HG03520 (cell line): ENCODE results near the gene OPCML.

Experiments used
- ATAC-seq: cut with Tn5 transposase; IDR thresholded peaks from one replicate; pipeline ENCODE4 v1.9.1; 2021; ENCODE audit warnings: mild to moderate bottlenecking, moderate library complexity; ENCODE audit not compliant: unreplicated experiment

OPCML gene

GRCh38 chr11:133541021-133541719 lies 8.9 kb upstream of the OPCML start:
- no peak for ATAC-seq

- ATAC-seq = no peak
These were observed 3.9 kb upstream of the OPCML start for GRCh38 chr11:133536198-133536597.

- no peak for ATAC-seq
These were observed 904 bp upstream of the OPCML start for GRCh38 chr11:133533205-133533604.

DNA sequence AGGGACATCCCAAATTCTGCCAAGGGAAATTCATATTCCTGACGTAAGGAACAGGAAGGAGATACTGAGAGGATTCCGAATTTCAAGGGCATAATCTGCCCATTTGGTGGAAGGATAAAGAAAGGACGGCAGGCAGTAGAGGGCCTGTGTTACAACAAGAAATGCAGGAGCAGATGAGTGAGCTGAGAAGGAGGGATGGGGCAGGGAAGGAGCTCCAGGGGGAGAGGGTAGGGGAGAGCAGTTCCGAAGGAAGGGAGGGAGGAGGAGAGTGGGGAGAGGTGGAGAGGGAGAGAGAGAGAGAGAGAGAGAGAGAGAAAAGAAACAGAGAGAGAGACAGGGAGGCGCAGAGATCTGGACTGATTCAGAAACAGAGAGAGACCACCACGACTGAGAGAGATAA lies 843 bp downstream of the OPCML start:
- ATAC-seq = no peak

DNA sequence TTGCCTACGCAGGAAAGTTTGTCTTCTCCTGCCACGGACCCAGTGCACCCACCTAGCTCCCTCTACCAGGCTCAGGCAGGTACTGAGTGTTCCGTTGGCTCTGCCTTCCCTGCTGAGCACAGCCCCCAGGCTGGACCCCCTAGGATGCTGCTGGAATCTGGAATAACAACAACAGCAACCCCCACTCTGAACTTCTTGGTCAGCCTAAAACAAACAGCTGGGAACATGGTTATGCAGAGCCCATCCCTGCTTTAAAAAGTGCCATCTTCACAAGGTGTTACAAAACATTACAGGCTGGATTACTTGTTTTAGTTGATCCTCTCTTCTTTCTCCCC lies 1.8 kb downstream of the OPCML start:
- no peak for ATAC-seq

DNA sequence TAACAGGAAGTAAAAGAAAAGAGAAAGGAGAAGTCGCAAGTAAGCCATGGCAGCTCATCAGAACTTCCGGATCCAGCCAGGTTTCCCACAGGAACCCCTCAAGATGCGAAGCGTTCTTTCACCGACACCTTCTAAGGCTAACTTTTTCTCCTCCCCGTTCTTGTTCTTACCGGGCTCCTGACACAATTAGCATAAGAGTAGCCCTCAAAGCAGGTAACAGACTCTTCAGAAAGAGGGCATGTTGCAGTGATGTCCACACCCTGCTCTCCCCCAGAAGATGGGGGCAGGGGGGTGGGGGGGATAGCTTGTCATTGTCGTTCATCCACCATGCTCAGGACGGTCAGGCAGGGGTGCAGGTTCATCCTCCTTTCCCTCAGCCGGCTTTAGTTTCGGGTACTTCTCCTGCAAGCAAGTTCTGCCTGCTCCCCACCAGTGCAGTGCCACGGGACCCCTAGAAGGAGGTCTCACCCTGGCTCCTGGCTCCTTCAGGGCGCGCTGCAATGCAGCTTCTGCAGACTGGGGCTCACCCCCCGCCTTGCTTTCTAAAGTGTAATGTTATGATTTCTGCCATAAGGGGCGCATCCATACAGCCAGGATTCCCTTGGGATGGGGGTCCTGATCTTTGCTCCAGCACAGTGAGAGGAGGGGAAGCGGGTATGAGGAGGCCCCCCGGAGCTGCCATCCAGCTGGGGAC lies 2.3 kb downstream of the OPCML start:
- no peak for ATAC-seq

- ATAC-seq = no peak
These were observed 5.5 kb downstream of the OPCML start for GRCh38 chr11:133526790-133527189.

DNA sequence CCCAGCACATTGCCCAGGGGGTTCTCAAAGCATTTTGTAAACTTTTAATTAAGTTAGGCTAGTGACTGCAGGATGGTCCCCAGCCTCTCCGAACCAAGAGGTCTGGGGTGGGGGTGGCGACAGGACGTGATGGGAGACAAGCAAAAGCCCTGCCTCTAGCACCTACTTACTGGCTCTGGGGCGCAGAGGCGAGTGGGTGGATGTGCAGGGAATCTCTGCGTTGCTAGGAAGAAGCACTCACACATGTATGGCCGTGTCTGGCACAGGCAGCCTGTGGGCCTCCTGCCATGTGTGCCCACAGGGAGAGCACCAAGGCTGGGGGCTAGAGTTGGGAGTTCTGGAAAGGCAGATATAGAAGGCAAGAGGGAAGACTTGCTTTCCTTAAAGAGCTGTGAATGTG lies 6.3 kb downstream of the OPCML start:
- ATAC-seq = no peak

DNA sequence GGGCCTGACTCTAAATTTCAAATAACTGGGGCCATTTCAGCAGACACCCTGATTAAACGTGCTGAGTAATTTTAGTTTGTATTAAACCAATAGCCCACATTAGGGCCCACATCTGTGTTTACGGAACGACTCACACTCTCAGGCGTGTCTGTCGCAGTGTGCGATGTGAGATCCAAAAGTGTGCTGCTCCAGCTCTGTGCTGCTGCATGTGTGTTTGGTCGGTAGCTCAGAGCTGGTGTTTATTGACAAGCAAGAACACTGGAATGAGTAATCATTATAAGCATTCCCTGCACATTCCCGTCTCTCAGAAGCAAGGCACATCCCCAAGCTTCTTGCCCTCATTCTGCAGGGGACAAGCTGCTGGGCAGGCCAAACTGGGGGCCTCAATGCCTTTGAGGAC lies 7.8 kb downstream of the OPCML start:
- no peak for ATAC-seq

GRCh38 chr11:133522344-133522743 lies 10.0 kb downstream of the OPCML start:
- ATAC-seq = no peak

DNA sequence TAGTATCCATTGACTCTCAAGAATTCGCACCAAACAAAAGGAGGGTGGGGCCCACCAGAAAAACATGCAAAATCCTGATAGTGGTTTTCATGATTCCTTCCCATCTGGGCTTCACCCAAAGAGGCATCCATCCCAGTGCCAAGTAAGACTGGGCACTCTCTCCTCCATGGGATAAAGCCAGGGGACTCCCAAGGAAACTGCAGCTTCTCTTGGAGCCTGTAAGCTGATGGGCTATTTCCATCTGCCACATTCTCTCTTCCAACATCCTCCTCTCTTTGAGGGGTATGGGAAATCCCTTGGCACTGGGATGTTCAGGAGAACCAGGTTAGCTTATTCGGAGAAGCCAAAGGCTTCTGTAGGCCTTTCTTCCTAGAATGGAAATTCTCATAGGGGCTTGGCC lies 10.8 kb downstream of the OPCML start:
- ATAC-seq = no peak

DNA sequence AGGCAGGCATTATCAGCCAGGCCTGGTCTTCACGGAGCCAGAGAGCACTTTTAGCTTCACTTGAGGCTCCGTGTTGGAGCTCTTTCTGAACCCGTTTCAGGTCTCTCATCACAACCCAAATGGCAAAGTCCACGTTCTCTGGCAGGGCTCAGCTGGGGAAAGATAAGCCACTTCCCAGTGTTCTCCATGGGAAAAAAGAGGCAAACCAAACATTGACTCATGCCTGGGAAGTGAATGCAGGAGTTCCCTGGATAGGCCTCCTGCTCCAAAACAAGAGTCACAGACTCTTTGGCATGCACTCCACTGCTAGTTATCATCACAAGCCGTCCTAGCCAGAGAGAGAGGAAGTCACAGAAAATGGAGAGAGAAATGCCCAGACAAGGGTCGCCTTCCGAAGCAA lies 11.6 kb downstream of the OPCML start:
- no peak for ATAC-seq

- ATAC-seq = no peak
These were observed 12.7 kb downstream of the OPCML start for GRCh38 chr11:133519560-133519959.

GRCh38 chr11:133518702-133519264 lies 13.5 kb downstream of the OPCML start:
- no peak for ATAC-seq

GRCh38 chr11:133516845-133517244 lies 15.5 kb downstream of the OPCML start:
- ATAC-seq = no peak

DNA sequence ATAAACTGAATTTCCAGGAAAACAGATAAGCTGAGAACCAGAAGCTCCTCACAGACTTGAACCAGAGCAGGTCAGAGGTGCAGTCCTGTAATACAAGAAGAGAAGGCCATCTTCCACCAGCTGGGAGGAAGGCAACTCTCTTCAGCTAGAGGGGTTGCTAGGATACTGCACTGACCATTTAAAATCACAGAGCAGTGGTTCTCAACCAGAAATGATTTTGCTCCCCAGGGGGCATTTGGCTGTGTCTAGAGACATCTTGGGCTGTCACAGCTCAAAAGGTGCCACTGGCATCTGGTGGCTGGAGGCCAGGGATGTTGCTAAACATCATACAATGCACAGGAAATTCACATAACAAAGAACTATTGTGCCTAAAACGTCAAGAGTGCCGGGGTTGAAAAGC lies 17.2 kb downstream of the OPCML start:
- ATAC-seq = no peak

DNA sequence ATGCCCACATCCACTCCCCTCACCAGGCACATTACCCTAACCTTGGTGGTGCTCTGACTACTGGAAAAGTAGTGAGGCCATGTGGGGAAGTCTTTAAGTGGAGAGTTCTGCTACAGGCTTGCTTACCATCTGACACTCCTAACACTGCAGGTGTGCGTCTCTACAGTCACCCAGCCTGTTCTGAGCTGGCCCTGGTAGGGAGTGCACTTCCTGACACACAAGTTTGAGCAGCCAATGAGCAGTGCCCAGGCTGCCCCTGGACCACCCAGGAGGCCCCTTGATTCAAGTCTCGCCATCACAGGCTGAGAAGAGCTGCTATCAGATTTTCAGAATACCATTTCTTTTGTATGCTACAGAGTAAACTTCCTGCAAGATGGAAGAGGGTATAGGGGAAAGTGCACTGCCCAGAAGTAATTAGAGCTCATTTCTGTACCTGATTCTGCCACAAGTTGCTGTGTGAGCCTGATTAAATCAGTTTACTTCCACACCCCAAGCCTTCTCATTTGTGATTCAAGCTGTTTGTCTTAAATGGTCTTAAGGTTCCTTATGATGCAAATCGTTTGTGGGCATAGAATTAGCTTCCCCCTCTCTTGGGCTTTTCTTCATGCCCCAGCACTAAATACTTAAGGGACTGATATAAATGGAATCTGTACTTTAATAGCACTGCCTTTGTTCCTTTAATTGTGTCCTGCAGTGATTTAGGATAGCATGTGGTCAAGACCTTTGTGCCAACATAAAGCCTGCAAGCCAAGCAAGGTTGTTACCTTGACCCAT lies 22.2 kb downstream of the OPCML start:
- no peak for ATAC-seq

DNA sequence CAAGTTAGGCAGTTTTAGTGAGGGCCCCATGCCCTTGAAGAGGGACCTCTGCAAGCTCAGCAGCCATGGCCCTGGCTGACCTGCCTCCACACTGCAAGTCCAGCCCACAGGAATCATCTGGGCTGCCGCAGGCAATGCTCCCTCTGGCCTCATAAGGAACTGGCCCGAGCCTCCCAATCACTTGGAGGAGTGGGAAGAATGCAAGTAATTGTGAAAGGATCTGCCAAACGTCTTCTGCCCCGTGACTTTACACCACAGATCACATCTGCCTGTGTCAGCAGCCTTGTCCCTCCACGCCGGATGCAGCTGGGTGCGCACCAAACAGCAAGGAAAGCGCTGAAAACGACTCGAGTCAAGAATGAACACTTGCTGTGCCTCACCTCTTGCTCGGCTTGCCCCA lies 23.8 kb downstream of the OPCML start:
- no peak for ATAC-seq

GRCh38 chr11:133507185-133507584 lies 25.1 kb downstream of the OPCML start:
- ATAC-seq = no peak

- no peak for ATAC-seq
These were observed 25.7 kb downstream of the OPCML start for GRCh38 chr11:133506551-133507094.

- peak; percentile 74 for ATAC-seq
These were observed 26.3 kb downstream of the OPCML start for GRCh38 chr11:133506023-133506422.
